GM12873 (cell line): ENCODE data around the gene EMP3.

Source experiments
- TF ChIP-seq, protein P1 (sequence below): IDR thresholded peaks from 2 replicates; pipeline ENCODE4 v1.5.1; 2012; ENCODE audit warnings: low read depth, mild to moderate bottlenecking, moderate library complexity, low read length, control low read depth; ENCODE audit not compliant: insufficient read depth; ENCODE audit errors: missing control alignments

The EMP3 gene

DNA sequence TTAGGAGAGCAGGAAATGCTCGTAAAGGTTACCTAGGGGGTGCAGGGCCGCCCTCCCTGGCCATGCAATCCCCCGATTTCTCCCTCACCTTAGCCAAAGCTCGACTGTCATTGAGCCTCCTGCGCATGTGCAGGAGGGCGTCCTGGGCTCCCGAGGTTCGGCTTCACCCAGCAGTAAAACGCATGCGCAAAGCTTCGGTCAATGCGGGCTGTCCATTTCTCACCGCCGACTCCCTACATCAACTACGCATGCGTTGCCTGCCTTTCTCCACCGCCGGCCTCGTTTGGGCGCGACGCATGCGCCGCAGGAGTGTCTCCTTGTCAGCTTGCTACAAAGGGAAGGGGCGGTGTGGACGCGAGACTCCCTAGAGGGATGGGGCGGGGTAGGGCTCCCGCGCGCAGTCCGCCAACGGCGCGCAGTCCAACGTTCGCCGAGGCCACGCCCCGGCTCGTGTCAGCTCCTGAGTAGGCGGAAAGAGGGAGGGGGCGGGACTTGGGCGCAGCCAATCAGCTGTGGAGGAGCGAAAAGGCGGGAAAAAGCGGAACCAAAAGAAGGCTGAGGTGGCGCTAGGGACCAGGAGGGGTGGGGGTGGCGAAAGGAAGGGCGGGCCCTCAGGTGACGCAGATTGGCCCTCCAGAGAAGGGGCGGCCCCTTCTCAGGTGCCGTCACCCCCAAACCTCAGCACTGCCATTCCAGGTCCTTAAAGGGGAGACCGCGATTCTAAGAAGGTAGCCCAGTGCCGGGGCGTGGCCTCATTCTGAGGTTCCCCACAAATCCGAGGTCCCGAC is 38.7 kb downstream of the EMP3 start, which contains the start of the genes SYNGR4 and TMEM143:
TSS of gene SYNGR4 (plus strand) at position 558 of the 788 bp plus-strand sequence. CDS start 1,476 bp downstream, outside the sequence.
TSS of gene TMEM143 (minus strand) at position 131 of the 788 bp plus-strand sequence. CDS start at position 111, 20 bp downstream.
- TF ChIP-seq, protein P1, sequence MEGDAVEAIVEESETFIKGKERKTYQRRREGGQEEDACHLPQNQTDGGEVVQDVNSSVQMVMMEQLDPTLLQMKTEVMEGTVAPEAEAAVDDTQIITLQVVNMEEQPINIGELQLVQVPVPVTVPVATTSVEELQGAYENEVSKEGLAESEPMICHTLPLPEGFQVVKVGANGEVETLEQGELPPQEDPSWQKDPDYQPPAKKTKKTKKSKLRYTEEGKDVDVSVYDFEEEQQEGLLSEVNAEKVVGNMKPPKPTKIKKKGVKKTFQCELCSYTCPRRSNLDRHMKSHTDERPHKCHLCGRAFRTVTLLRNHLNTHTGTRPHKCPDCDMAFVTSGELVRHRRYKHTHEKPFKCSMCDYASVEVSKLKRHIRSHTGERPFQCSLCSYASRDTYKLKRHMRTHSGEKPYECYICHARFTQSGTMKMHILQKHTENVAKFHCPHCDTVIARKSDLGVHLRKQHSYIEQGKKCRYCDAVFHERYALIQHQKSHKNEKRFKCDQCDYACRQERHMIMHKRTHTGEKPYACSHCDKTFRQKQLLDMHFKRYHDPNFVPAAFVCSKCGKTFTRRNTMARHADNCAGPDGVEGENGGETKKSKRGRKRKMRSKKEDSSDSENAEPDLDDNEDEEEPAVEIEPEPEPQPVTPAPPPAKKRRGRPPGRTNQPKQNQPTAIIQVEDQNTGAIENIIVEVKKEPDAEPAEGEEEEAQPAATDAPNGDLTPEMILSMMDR, result no peak

DNA sequence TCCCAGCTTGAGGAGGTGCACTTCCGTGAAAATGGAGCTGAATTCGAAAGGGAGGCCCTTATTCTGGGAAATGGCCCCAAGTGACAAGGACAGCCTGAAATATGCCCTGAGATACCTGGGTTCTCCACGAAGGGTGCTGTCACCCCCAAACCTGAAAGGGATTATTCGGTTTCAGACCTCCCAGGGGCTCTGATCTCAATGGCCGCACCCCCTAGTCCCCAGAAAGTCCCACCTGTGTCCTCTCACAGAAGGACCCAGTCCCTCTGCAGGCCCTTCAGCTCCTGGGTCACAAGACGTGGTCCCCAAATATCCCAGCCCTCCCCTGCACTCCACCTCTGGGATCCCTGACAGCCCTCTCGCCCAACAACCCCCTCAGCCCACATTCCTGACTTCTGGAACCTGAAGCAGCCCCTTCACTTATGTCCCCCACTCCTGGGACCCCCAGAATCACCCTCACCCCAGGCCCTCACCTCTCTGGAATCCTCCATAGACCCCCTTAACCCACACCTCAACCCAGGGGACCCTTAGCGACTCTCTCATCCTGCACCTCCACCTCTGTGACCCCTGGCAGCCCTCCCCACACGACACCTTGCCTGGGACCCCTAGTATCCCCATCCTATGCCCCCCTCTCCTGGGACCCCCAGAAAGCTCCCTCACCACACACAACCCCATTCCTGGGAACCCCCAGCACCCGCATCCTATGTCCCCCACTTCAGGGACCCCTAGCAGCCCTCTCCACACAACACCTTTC is 39.4 kb downstream of the EMP3 start:
- TF ChIP-seq, protein P1, result peak; percentile 21

- TF ChIP-seq, protein P1, result no peak
Observed at GRCh38 chr19:48365602-48366001, 40.2 kb downstream of the EMP3 start.

DNA sequence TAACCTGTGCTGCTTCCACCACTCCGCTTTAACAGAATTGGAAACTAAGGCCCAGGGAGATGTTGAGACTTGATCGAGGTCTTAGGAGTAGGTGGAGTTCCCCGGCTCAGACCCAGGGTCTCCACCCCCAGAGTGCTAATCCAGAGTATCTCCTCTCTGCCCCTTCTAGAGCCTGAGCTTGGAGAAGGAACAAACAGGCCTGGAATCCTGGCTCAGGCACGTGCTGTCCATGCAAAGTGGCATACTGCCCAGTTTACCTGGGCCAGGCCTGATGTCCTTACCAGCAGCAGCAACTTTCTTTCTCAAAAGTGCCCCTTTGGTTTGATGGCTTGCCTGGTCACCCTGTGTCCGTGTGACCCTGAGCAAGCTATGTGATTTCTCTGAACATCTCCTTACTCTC is 42.5 kb downstream of the EMP3 start:
- TF ChIP-seq, protein P1, result no peak

DNA sequence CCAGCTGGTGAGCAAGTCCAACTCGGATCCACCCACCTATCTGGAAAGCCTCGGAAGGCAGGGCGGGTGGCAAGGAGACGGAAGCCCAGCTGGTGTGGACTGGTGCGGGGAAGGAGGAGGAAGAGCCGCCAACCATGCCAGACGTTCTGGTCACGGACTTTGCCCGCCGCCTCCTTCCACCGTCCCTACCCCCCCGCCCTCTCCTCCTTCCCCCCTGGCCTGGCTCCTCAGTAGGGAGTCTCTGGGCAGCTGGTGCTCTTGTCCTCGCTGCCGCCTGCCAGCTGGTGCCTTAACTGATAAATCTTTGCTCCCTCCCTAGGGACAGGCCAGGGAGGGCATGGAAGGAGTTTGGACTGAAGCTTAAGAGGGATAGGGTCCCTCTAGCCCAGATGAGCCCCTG is 43.6 kb downstream of the EMP3 start:
- TF ChIP-seq, protein P1, result no peak

DNA sequence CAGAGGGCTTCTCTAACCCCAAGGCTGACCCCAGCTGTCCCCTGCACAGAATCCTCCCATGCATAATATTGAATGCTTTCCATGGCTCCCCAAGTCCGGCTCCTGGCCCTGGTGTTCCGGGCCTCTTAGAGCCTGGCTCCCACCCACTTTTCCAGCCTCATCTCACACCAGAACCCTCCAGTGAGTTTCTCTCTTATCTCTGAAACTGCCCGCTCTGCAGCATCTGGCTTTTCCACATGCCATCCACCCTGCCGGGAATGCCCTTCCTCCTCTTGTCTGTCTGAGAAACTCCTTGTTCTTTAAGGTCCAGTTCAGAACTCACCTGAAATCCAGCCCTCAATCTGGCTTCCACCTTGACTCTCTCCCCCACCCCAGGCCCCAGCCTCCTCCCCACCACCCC is 45.6 kb downstream of the EMP3 start:
- TF ChIP-seq, protein P1, result no peak

DNA sequence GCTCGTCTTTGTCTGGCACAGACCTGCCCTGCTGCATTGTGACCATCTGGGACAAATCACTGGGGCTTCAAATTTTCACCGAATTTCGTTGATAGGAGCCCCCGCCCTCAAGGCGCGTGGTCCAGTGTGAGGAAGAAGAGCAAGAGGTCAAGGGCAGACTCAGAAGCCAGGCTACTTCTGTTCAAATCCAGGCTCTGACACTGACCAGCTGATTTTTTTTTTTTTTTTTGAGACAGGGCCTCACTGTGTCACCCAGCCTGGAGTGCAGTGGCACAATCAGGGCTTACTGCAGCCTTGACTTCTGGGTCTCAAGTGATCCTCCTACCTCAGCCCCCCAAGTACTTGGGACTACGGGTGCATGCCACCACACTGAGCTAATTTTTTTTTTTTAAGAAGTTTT is 46.0 kb downstream of the EMP3 start:
- TF ChIP-seq, protein P1, result no peak
